Hepatocyte (in vitro differentiated cells): ENCODE results near the gene PDE4D.

Source experiments
- CTCF ChIP-seq: fragments of 200-600 bp; sonication (generic); IDR thresholded peaks from 2 replicates; pipeline ENCODE4 v1.5.1; 2016; ENCODE audit warnings: antibody characterized with exemption, mild to moderate bottlenecking; ENCODE audit not compliant: poor library complexity
- EZH2phosphoT487 ChIP-seq: fragments of 200-600 bp; sonication (generic); IDR thresholded peaks from one replicate; pipeline ENCODE4 v1.6.1; 2018; ENCODE audit warnings: antibody characterized with exemption, mild to moderate bottlenecking, low read depth, moderate library complexity; ENCODE audit not compliant: unreplicated experiment, severe bottlenecking

GRCh38 chr5:59863777-59864176, 29.7 kb downstream of the PDE4D start:
- TF ChIP-seq CTCF (no peak), EZH2phosphoT487 (no peak)
